WTC11 (cell line): ENCODE measurements around the gene ID3. TPM values are rescaled to one million over a fixed set of nuclear protein-coding genes. Genes with fewer than 3 reads are reported as not detected.

Experiments
- ATAC-seq: fragments of 200-7000 bp; cut with Tn5 transposase; 2 replicates; pipeline ENCODE4 v1.10.0; 2021; ENCODE audit warnings: mild to moderate bottlenecking, moderate library complexity
- CTCF ChIA-PET: fragments of 300-600 bp; sonication (Branson Sonifier 250); formaldehyde crosslinking; loops from one replicate; lab custom pipeline; 2021; ENCODE audit warnings: antibody characterized with exemption; lab: Charles Lee
- POLR2A ChIA-PET: fragments of 350-600 bp; sonication (Branson Sonifier 250); formaldehyde crosslinking; loops from one replicate; lab custom pipeline; 2021; ENCODE audit warnings: antibody characterized with exemption; lab: Charles Lee
- DNase-seq: peaks from one replicate; pipeline ENCODE4 v3.0.0; 2021; ENCODE audit warnings: low spot score
- H3K27ac Mint-ChIP-seq: 2 replicates; pipeline ENCODE4 v1.8.0; 2021; ENCODE audit warnings: mixed read lengths
- H3K27me3 Mint-ChIP-seq: 2 replicates; pipeline ENCODE4 v1.8.0; 2021; ENCODE audit warnings: low read depth, mild to moderate bottlenecking, moderate library complexity, mixed read lengths
- H3K36me3 Mint-ChIP-seq: 2 replicates; pipeline ENCODE4 v1.8.0; 2021; ENCODE audit warnings: mixed read lengths
- H3K4me1 Mint-ChIP-seq: 2 replicates; pipeline ENCODE4 v1.8.0; 2022; ENCODE audit warnings: mixed read lengths
- H3K4me3 Mint-ChIP-seq: 2 replicates; pipeline ENCODE4 v1.8.0; 2021; ENCODE audit warnings: mild to moderate bottlenecking, moderate library complexity, mixed read lengths
- H3K9me3 Mint-ChIP-seq: 2 replicates; pipeline ENCODE4 v1.8.0; 2021; ENCODE audit warnings: mixed read lengths
- CBFB ChIP-seq: sonication (generic); formaldehyde crosslinking; IDR thresholded peaks from 2 replicates; pipeline ENCODE4 v1.8.1; 2022; ENCODE audit warnings: mild to moderate bottlenecking, low read depth, missing genetic modification reagents
- GABPB1 ChIP-seq: sonication (generic); formaldehyde crosslinking; IDR thresholded peaks from 2 replicates; pipeline ENCODE4 v1.8.1; 2023; ENCODE audit warnings: mild to moderate bottlenecking, missing genetic modification reagents
- GRHL2 ChIP-seq: fragments of 250-450 bp; sonication (Bioruptor Pico); IDR thresholded peaks from 2 replicates; pipeline ENCODE4 v1.8.0; 2022; ENCODE audit warnings: mild to moderate bottlenecking, moderate library complexity; ENCODE audit not compliant: insufficient replicate concordance, severe bottlenecking
- NFATC4 ChIP-seq: fragments of 250-450 bp; sonication (Bioruptor Pico); IDR thresholded peaks from 2 replicates; pipeline ENCODE4 v1.9.0; 2021; ENCODE audit warnings: mild to moderate bottlenecking
- NFE2L1 ChIP-seq: sonication (generic); formaldehyde crosslinking; IDR thresholded peaks from 2 replicates; pipeline ENCODE4 v1.8.1; 2023; ENCODE audit warnings: missing genetic modification reagents
- NR1H2 ChIP-seq: sonication (generic); formaldehyde crosslinking; IDR thresholded peaks from 2 replicates; pipeline ENCODE4 v1.9.0; 2021; ENCODE audit warnings: mild to moderate bottlenecking, moderate library complexity, missing genetic modification reagents
- NR3C1 ChIP-seq: sonication (generic); formaldehyde crosslinking; conservative IDR thresholded peaks from 2 replicates; pipeline ENCODE4 v1.8.1; 2023; ENCODE audit warnings: low read depth, mild to moderate bottlenecking, missing genetic modification reagents
- PRRX2 ChIP-seq: fragments of 250-450 bp; sonication (Bioruptor Pico); IDR thresholded peaks from 2 replicates; pipeline ENCODE4 v1.8.0; 2021; ENCODE audit warnings: mild to moderate bottlenecking
- SMAD4 ChIP-seq: sonication (generic); formaldehyde crosslinking; IDR thresholded peaks from 2 replicates; pipeline ENCODE4 v1.8.0; 2022; ENCODE audit warnings: mild to moderate bottlenecking, missing genetic modification reagents
- TEAD1 ChIP-seq: sonication (generic); formaldehyde crosslinking; IDR thresholded peaks from 2 replicates; pipeline ENCODE4 v1.8.0; 2022; ENCODE audit warnings: mild to moderate bottlenecking, missing genetic modification reagents
- ZNF138 ChIP-seq: sonication (generic); formaldehyde crosslinking; conservative IDR thresholded peaks from 2 replicates; pipeline ENCODE4 v1.8.1; 2022; ENCODE audit warnings: mild to moderate bottlenecking, moderate library complexity, missing genetic modification reagents
- ZNF232 ChIP-seq: sonication (generic); formaldehyde crosslinking; IDR thresholded peaks from 2 replicates; pipeline ENCODE4 v1.8.0; 2022; ENCODE audit warnings: mild to moderate bottlenecking, missing genetic modification reagents
- ZNF416 ChIP-seq: fragments of 250-450 bp; sonication (Bioruptor Pico); IDR thresholded peaks from 2 replicates; pipeline ENCODE4 v1.9.0; 2021; ENCODE audit warnings: mild to moderate bottlenecking, inconsistent platforms
- total RNA-seq: library from RNA; stranded (reverse); gene quantifications from 3 replicates; pipeline ENCODE4 v1.2.3, GENCODE V29; 2021
- TF ChIP-seq, protein P1 (sequence below): sonication (generic); formaldehyde crosslinking; conservative IDR thresholded peaks from 2 replicates; pipeline ENCODE4 v1.8.1; 2022; ENCODE audit warnings: mild to moderate bottlenecking, missing genetic modification reagents
- TF ChIP-seq, protein P2 (sequence below): sonication (generic); formaldehyde crosslinking; IDR thresholded peaks from 2 replicates; pipeline ENCODE4 v1.8.1; 2022; ENCODE audit warnings: mild to moderate bottlenecking, moderate library complexity, missing genetic modification reagents
- TF ChIP-seq, protein P3 (sequence below): sonication (generic); formaldehyde crosslinking; IDR thresholded peaks from 2 replicates; pipeline ENCODE4 v1.8.1; 2023; ENCODE audit warnings: mild to moderate bottlenecking, missing genetic modification reagents
- TF ChIP-seq, protein P4 (sequence below): fragments of 250-450 bp; sonication (Bioruptor Pico); IDR thresholded peaks from 2 replicates; pipeline ENCODE4 v2.1.2; 2022; ENCODE audit warnings: mild to moderate bottlenecking, moderate library complexity
- TF ChIP-seq, protein P5 (sequence below): sonication (generic); formaldehyde crosslinking; IDR thresholded peaks from 2 replicates; pipeline ENCODE4 v1.8.1; 2023; ENCODE audit warnings: mild to moderate bottlenecking, missing genetic modification reagents
- TF ChIP-seq, protein P6 (sequence below): sonication (generic); formaldehyde crosslinking; IDR thresholded peaks from 2 replicates; pipeline ENCODE4 v1.8.0; 2023; ENCODE audit warnings: missing genetic modification reagents
- TF ChIP-seq, protein P7 (sequence below): fragments of 250-450 bp; sonication (Bioruptor Pico); conservative IDR thresholded peaks from 2 replicates; pipeline ENCODE4 v1.9.0; 2021; ENCODE audit warnings: mild to moderate bottlenecking
- TF ChIP-seq, protein P8 (sequence below): fragments of 250-450 bp; sonication (Bioruptor Pico); IDR thresholded peaks from 2 replicates; pipeline ENCODE4 v1.9.0; 2021; ENCODE audit warnings: moderate library complexity, mild to moderate bottlenecking, inconsistent platforms, borderline replicate concordance
- TF ChIP-seq, protein P9 (sequence below): sonication (generic); formaldehyde crosslinking; IDR thresholded peaks from 2 replicates; pipeline ENCODE4 v1.8.0; 2022; ENCODE audit warnings: mild to moderate bottlenecking, missing genetic modification reagents
- TF ChIP-seq, protein P10 (sequence below): fragments of 250-450 bp; sonication (Bioruptor Pico); IDR thresholded peaks from 2 replicates; pipeline ENCODE4 v1.9.0; 2021; ENCODE audit warnings: mild to moderate bottlenecking

The ID3 gene
- total RNA-seq, 1 experiment from 2014 or later = 168 TPM

DNA sequence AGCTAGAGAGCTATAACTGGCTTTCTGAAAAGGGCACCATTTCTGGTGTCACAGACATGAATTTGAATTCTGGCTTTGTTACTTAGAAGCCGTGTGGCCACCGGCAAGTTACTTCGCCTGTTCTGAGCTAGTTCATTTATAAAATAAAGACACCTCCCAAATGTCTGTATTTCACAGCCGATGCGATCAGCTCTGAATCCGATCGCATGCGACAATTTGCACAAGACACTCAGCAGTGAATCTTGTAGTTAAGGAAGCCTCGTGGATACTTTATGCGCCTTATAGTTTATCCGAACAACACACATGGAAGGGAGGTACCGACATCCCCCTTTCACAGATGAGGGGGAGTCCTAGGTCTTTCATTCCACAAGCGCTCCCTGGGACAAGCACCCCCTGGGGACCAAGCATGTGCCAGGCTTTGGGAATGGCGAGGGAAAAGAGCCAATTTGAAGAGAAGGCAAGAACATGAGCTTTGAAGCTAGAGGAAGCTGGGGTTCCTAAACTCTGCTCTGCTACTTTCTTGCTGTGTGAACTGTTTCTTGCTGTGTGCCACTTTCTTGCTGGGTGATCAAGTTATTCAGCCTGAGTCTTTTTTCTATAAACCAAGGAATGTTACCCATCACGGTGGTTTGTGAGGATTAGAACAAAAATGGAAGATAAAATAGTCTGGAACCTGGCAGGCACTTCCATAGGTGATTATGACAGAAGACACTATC lies 3.9 kb downstream of the ID3 start:
- ATAC-seq (no peak), DNase-seq (peak; percentile 54)
- Mint-ChIP-seq H3K9me3 (no peaks in the 10 kb centered on the region), H3K36me3 (peaks cover 19% of the 10 kb centered on the region), H3K27me3 (no peaks in the 10 kb centered on the region; the same call in 1 of the 2 replicates), H3K4me3 (peak overlapping the region; percentile 94), H3K4me1 (peaks cover 73% of the 10 kb centered on the region), H3K27ac (peak overlapping the region; percentile 98)
- ChIA-PET POLR2A (interaction anchor here (0.7 to 7.7 kb wide), 17 partner anchors 10 to 188 kb away, joined by 3 to 100 read pairs (median 6); partner anchors contain the start of genes ASAP3 and ELOA), CTCF (interaction anchor here (0.5 to 13.3 kb wide), 25 partner anchors 10 to 237 kb away, joined by 3 to 341 read pairs (median 4); partner anchors contain the start of genes HNRNPR and RPL11)
- TF ChIP-seq, protein P1, sequence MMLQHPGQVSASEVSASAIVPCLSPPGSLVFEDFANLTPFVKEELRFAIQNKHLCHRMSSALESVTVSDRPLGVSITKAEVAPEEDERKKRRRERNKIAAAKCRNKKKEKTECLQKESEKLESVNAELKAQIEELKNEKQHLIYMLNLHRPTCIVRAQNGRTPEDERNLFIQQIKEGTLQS (CRISPR knock-in tag) = no peak
- TF ChIP-seq, protein P2, sequence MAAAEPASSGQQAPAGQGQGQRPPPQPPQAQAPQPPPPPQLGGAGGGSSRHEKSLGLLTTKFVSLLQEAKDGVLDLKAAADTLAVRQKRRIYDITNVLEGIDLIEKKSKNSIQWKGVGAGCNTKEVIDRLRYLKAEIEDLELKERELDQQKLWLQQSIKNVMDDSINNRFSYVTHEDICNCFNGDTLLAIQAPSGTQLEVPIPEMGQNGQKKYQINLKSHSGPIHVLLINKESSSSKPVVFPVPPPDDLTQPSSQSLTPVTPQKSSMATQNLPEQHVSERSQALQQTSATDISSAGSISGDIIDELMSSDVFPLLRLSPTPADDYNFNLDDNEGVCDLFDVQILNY (CRISPR knock-in tag) = peak; percentile 39; the same call in 1 of the 2 replicates
- TF ChIP-seq GABPB1 (CRISPR knock-in tag) (no peak), SMAD4 (CRISPR knock-in tag) (no peak), ZNF416 (CRISPR knock-in tag) (peak; percentile 77; the same call in 1 of the 2 replicates), NR3C1 (no peak), NFATC4 (CRISPR knock-in tag) (peak; percentile 24; the same call in 1 of the 2 replicates), PRRX2 (peak; percentile 81), CBFB (CRISPR knock-in tag) (0 out of 2 replicates have a peak, but pooled peaks have one; percentile 6), ZNF138 (CRISPR knock-in tag) (no peak), NR1H2 (CRISPR knock-in tag) (no peak), ZNF232 (CRISPR knock-in tag) (0 out of 2 replicates have a peak, but pooled peaks have one; percentile 12), TEAD1 (CRISPR knock-in tag) (no peak), NFE2L1 (no peak), GRHL2 (CRISPR knock-in tag) (no peak)
- TF ChIP-seq, protein P3, sequence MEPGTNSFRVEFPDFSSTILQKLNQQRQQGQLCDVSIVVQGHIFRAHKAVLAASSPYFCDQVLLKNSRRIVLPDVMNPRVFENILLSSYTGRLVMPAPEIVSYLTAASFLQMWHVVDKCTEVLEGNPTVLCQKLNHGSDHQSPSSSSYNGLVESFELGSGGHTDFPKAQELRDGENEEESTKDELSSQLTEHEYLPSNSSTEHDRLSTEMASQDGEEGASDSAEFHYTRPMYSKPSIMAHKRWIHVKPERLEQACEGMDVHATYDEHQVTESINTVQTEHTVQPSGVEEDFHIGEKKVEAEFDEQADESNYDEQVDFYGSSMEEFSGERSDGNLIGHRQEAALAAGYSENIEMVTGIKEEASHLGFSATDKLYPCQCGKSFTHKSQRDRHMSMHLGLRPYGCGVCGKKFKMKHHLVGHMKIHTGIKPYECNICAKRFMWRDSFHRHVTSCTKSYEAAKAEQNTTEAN = no peak
- TF ChIP-seq, protein P4, sequence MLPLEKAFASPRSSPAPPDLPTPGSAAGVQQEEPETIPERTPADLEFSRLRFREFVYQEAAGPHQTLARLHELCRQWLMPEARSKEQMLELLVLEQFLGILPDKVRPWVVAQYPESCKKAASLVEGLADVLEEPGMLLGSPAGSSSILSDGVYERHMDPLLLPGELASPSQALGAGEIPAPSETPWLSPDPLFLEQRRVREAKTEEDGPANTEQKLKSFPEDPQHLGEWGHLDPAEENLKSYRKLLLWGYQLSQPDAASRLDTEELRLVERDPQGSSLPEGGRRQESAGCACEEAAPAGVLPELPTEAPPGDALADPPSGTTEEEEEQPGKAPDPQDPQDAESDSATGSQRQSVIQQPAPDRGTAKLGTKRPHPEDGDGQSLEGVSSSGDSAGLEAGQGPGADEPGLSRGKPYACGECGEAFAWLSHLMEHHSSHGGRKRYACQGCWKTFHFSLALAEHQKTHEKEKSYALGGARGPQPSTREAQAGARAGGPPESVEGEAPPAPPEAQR (CRISPR knock-in tag) = no peak
- TF ChIP-seq, protein P5, sequence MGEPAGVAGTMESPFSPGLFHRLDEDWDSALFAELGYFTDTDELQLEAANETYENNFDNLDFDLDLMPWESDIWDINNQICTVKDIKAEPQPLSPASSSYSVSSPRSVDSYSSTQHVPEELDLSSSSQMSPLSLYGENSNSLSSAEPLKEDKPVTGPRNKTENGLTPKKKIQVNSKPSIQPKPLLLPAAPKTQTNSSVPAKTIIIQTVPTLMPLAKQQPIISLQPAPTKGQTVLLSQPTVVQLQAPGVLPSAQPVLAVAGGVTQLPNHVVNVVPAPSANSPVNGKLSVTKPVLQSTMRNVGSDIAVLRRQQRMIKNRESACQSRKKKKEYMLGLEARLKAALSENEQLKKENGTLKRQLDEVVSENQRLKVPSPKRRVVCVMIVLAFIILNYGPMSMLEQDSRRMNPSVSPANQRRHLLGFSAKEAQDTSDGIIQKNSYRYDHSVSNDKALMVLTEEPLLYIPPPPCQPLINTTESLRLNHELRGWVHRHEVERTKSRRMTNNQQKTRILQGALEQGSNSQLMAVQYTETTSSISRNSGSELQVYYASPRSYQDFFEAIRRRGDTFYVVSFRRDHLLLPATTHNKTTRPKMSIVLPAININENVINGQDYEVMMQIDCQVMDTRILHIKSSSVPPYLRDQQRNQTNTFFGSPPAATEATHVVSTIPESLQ (CRISPR knock-in tag) = 0 out of 2 replicates have a peak, but pooled peaks have one; percentile 49
- TF ChIP-seq, protein P6, sequence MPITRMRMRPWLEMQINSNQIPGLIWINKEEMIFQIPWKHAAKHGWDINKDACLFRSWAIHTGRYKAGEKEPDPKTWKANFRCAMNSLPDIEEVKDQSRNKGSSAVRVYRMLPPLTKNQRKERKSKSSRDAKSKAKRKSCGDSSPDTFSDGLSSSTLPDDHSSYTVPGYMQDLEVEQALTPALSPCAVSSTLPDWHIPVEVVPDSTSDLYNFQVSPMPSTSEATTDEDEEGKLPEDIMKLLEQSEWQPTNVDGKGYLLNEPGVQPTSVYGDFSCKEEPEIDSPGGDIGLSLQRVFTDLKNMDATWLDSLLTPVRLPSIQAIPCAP = no peak
- TF ChIP-seq, protein P7, sequence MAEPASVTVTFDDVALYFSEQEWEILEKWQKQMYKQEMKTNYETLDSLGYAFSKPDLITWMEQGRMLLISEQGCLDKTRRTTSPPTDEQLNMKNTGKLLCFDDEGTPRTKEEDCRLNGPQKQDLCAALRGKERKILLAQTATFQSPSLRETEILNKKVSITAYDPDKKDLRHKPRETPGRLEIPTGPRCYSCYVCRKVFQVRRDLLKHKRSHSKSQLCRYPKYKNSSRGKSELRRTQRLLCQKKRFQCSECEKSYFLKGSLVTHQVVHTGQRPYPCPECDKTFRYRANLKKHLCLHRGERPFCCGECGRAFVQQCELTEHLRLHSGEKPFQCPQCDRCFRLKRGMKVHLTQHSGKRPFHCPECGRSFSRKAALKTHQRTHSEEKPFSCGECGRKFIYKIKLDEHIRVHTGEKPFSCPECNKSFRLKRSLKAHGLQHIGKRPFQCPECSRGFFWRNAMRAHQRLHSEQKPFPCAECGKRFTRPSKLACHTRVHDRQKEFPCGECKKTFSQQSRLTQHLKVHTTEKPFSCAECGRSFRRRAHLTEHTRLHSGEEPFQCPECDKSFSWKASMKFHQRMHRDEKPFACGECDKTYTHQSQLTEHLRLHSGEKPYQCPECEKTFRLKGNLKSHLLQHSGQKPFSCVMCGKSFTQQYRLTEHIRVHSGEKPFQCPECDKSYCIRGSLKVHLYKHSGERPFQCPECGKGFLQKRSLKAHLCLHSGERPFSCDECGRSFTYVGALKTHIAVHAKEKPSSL (CRISPR knock-in tag) = peak; percentile 23; the same call in 1 of the 2 replicates
- TF ChIP-seq, protein P8, sequence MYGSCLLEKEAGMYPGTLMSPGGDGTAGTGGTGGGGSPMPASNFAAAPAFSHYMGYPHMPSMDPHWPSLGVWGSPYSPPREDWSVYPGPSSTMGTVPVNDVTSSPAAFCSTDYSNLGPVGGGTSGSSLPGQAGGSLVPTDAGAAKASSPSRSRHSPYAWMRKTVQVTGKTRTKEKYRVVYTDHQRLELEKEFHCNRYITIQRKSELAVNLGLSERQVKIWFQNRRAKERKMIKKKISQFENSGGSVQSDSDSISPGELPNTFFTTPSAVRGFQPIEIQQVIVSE (CRISPR knock-in tag) = no peak
- TF ChIP-seq, protein P9, sequence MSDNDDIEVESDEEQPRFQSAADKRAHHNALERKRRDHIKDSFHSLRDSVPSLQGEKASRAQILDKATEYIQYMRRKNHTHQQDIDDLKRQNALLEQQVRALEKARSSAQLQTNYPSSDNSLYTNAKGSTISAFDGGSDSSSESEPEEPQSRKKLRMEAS = no peak
- TF ChIP-seq, protein P10, sequence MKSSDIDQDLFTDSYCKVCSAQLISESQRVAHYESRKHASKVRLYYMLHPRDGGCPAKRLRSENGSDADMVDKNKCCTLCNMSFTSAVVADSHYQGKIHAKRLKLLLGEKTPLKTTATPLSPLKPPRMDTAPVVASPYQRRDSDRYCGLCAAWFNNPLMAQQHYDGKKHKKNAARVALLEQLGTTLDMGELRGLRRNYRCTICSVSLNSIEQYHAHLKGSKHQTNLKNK (CRISPR knock-in tag) = no peak; the same call in 1 of the 2 replicates
